Activated T-cell treated with anti-CD3 and anti-CD28 coated beads for 48 hours (primary cell): ENCODE measurements around the gene PKP1.

ENCODE experiments used
- DNase-seq: peaks from one replicate; pipeline ENCODE4 v3.0.0-alpha.2; 2020; ENCODE audit warnings: low read depth

The PKP1 gene

GRCh38 chr1:201260648-201261311, 22.5 kb upstream of the PKP1 start:
- no peak for DNase-seq

GRCh38 chr1:201261771-201262547, 21.3 kb upstream of the PKP1 start:
- DNase-seq: no peak

- DNase-seq: no peak
Observed at GRCh38 chr1:201262963-201263608, 20.2 kb upstream of the PKP1 start.

GRCh38 chr1:201264072-201264471, 19.2 kb upstream of the PKP1 start:
- no peak for DNase-seq

GRCh38 chr1:201264554-201264953, 18.8 kb upstream of the PKP1 start:
- no peak for DNase-seq

GRCh38 chr1:201265756-201266155, 17.6 kb upstream of the PKP1 start:
- DNase-seq: no peak

- no peak for DNase-seq
Observed at GRCh38 chr1:201266276-201266675, 17.0 kb upstream of the PKP1 start.

- no peak for DNase-seq
Observed at GRCh38 chr1:201266774-201267173, 16.5 kb upstream of the PKP1 start.

- DNase-seq: no peak
Observed at GRCh38 chr1:201267481-201268229, 15.7 kb upstream of the PKP1 start.

GRCh38 chr1:201268604-201269151, 14.6 kb upstream of the PKP1 start:
- DNase-seq: no peak

- no peak for DNase-seq
Observed at GRCh38 chr1:201269281-201269680, 14.0 kb upstream of the PKP1 start.

GRCh38 chr1:201269900-201270410, 13.4 kb upstream of the PKP1 start:
- DNase-seq: no peak

GRCh38 chr1:201270616-201271390, 12.5 kb upstream of the PKP1 start:
- DNase-seq: no peak

- DNase-seq: no peak
Observed at GRCh38 chr1:201272799-201273198, 10.5 kb upstream of the PKP1 start.

GRCh38 chr1:201274616-201275252, 8.6 kb upstream of the PKP1 start:
- DNase-seq: no peak

- DNase-seq: no peak
Observed at GRCh38 chr1:201275253-201275666, 8.0 kb upstream of the PKP1 start.

- DNase-seq: no peak
Observed at GRCh38 chr1:201276891-201277290, 6.4 kb upstream of the PKP1 start.

GRCh38 chr1:201277441-201277840, 5.9 kb upstream of the PKP1 start:
- DNase-seq: no peak

- no peak for DNase-seq
Observed at GRCh38 chr1:201279313-201279712, 4.0 kb upstream of the PKP1 start.

GRCh38 chr1:201280884-201281283, 2.4 kb upstream of the PKP1 start:
- no peak for DNase-seq

- no peak for DNase-seq
Observed at GRCh38 chr1:201281573-201281972, 1.7 kb upstream of the PKP1 start.
